Measurements from ENCODE around the gene RNU11. TPM values are rescaled to one million over a fixed set of nuclear protein-coding genes. Genes with fewer than 3 reads are reported as not detected.
A peak's percentile ranks its signal among the peaks of the same experiment; 100 is the strongest.

RNU11 gene
- polyA plus RNA-seq (2012; ENCODE audit: insufficient read length, low read depth): not detected

DNA sequence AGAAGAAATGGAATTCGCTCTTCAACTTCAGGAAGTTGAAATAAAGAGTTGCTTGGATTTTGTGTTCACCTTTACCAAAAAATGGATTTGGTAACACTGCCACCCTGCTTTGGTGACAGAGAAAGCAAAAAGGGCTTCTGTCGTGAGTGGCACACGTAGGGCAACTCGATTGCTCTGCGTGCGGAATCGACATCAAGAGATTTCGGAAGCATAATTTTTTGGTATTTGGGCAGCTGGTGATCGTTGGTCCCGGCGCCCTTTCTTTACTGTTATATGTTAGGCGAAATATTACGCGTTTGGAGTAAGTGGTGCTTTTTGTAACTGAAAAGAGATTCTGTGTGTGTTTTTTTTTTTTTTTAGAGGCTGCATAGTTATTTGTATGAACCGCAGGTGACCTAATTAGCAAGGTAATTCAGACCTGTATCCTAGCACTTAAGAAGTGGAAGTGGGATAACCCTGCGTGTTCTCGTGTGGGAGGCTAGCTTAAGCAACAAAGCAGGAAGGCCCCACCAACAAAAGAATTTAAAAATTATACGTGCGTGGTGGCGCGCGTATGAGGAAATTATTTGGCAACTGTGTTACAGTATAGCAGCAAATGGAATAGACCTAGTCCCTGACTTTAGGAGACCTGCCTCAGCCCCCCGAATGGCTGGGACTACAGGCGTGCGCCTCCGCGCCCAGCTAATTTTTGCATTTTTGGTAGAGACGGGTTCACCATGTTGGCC, at the start of gene RNU11:
Gene RNU11, plus strand, starts transcription at position 127 of the 725 bp plus-strand sequence.
- 0 out of 2 replicates have a peak, but pooled peaks have one; percentile 64 for TF ChIP-seq TAF1 (IDR thresholded peaks at IDR 0.05; ENCODE audit: borderline replicate concordance, insufficient read depth, low read length)
- peak; percentile 100 for TF ChIP-seq POLR2AphosphoS5 (IDR thresholded peaks at IDR 0.05; ENCODE audit: low read depth, low read length)
- TF ChIP-seq SIN3A (IDR thresholded peaks at IDR 0.05; ENCODE audit: borderline replicate concordance, insufficient read depth, low read length): peak; percentile 99
- no peak for TF ChIP-seq FOXP2 (optimal IDR thresholded peaks at IDR 0.05; ENCODE audit: borderline replicate concordance, extremely low read depth, extremely low read length, insufficient read depth)
- TF ChIP-seq, protein P1, sequence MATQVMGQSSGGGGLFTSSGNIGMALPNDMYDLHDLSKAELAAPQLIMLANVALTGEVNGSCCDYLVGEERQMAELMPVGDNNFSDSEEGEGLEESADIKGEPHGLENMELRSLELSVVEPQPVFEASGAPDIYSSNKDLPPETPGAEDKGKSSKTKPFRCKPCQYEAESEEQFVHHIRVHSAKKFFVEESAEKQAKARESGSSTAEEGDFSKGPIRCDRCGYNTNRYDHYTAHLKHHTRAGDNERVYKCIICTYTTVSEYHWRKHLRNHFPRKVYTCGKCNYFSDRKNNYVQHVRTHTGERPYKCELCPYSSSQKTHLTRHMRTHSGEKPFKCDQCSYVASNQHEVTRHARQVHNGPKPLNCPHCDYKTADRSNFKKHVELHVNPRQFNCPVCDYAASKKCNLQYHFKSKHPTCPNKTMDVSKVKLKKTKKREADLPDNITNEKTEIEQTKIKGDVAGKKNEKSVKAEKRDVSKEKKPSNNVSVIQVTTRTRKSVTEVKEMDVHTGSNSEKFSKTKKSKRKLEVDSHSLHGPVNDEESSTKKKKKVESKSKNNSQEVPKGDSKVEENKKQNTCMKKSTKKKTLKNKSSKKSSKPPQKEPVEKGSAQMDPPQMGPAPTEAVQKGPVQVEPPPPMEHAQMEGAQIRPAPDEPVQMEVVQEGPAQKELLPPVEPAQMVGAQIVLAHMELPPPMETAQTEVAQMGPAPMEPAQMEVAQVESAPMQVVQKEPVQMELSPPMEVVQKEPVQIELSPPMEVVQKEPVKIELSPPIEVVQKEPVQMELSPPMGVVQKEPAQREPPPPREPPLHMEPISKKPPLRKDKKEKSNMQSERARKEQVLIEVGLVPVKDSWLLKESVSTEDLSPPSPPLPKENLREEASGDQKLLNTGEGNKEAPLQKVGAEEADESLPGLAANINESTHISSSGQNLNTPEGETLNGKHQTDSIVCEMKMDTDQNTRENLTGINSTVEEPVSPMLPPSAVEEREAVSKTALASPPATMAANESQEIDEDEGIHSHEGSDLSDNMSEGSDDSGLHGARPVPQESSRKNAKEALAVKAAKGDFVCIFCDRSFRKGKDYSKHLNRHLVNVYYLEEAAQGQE (IDR thresholded peaks at IDR 0.05; ENCODE audit: insufficient read depth in 1 of 2, low read depth in 2 of 2, low read length in 2 of 2): no peak

DNA sequence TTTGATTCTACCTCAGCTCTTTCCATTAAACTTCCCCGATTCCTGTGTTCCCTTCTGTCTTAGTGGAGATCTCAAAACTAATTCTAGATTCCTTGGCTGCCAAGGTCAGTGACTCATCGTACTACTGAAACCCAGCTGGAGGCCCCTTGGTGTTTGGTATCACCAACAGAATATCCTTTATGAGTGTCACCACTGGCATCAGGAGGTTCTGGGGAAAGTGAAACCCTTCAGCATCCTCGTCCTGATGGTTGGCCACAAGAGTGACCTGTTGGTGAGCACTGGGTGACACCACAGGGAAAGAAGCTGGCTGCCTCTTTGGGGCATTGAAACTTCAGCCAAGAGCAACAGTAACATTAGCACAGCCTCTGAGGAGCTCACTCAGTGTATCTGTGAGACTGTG, 46.7 kb upstream of the RNU11 start:
- no peak for TF ChIP-seq SIN3A (IDR thresholded peaks at IDR 0.05; ENCODE audit: borderline replicate concordance, insufficient read depth, low read length)

DNA sequence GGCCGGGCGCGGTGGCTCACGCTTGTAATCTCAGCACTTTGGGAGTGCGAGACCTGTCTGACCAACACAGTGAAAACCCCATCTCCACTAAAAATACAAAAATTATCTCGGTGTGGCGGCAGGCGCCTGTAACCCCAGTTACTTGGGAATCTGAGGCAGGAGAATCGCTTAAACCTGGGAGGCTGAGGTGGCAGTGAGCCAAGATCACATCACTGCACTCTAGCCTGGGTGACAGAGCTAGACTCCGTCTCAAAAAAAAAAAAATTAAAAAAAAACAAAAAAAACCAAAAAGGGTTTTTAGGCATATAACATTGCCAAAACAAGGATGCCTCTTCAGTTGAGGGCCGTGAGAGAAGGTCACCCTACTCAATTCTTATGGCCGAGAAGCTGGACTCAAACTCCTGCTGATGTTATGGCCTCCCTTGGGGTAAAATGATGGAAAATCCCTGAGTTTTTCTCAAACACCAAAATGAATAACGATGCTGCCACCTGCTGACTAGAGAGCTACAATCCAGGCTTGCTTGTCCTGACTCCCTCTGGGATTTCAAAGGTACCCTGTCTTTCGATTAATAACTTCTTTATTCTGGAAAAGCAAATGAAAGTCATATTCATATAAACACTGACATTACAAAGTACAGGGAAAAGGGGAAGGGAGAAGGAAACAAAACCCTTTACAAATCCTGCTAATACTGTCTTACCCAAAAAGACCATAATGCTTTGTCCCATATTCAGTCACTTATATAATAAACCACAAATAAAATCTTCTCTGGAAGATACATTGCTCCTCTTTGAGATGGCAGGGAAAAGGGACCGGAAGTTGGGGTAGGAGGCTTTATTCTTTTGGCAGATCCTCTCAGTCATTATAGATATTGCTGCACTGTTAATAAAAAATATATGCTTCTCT, 45.6 kb upstream of the RNU11 start:
- no peak for TF ChIP-seq FOXP2 (optimal IDR thresholded peaks at IDR 0.05; ENCODE audit: borderline replicate concordance, extremely low read depth, extremely low read length, insufficient read depth)
- TF ChIP-seq, protein P1 (IDR thresholded peaks at IDR 0.05; ENCODE audit: insufficient read depth in 1 of 2, low read depth in 2 of 2, low read length in 2 of 2): no peak
- no peak for TF ChIP-seq SIN3A (IDR thresholded peaks at IDR 0.05; ENCODE audit: borderline replicate concordance, insufficient read depth, low read length)
- TF ChIP-seq POLR2AphosphoS5 (IDR thresholded peaks at IDR 0.05; ENCODE audit: low read depth, low read length): no peak
- no peak for TF ChIP-seq TAF1 (IDR thresholded peaks at IDR 0.05; ENCODE audit: borderline replicate concordance, insufficient read depth, low read length)

DNA sequence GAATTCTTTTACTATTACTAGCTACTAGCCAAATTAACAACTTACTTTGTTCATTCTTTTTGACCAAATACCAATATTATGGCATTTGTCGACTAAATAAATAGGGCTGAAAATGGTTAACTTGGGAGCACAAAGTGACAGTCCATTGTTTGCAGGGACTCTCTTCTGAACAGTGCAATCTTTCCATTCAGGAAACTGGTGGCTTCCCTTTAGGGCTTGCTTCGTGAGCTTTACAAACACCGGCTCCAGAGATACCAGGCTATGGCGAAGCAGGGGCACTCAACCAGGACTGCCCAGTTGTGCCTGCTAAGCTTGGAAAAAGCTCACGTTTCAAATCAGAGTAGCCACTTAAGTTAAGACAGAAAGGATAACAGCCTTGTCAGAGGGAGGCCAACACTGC, 44.0 kb upstream of the RNU11 start:
- TF ChIP-seq POLR2AphosphoS5 (IDR thresholded peaks at IDR 0.05; ENCODE audit: low read depth, low read length) (no peak), FOXP2 (optimal IDR thresholded peaks at IDR 0.05; ENCODE audit: borderline replicate concordance, extremely low read depth, extremely low read length, insufficient read depth) (no peak), TAF1 (IDR thresholded peaks at IDR 0.05; ENCODE audit: borderline replicate concordance, insufficient read depth, low read length) (no peak), SIN3A (IDR thresholded peaks at IDR 0.05; ENCODE audit: borderline replicate concordance, insufficient read depth, low read length) (no peak)
- TF ChIP-seq, protein P1 (IDR thresholded peaks at IDR 0.05; ENCODE audit: insufficient read depth in 1 of 2, low read depth in 2 of 2, low read length in 2 of 2): no peak

DNA sequence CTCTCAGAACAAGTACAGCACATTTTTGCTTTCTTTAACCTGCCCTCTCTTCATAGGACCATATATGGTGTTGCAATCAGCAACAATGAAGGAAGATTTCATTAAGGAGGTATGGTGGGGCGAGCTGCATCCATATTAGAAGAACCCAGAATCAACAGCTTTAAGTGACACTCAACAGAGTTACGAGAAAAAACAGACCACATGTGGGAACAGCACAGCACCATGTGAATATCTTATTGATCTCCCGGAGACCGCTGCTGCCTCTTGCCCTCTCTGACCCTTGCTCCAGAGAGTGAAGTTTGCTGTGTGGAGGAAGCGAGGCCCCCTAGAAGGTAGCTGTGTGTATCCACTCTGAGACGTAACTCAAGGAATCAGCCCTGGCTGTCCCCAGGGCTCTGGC, 43.4 kb upstream of the RNU11 start:
- TF ChIP-seq TAF1 (IDR thresholded peaks at IDR 0.05; ENCODE audit: borderline replicate concordance, insufficient read depth, low read length) (no peak), POLR2AphosphoS5 (IDR thresholded peaks at IDR 0.05; ENCODE audit: low read depth, low read length) (no peak), SIN3A (IDR thresholded peaks at IDR 0.05; ENCODE audit: borderline replicate concordance, insufficient read depth, low read length) (no peak), FOXP2 (optimal IDR thresholded peaks at IDR 0.05; ENCODE audit: borderline replicate concordance, extremely low read depth, extremely low read length, insufficient read depth) (no peak)
- TF ChIP-seq, protein P1 (IDR thresholded peaks at IDR 0.05; ENCODE audit: insufficient read depth in 1 of 2, low read depth in 2 of 2, low read length in 2 of 2): no peak

Data from PFSK-1 (cell line).